Left ventricle myocardium inferior (tissue), 1 donor: ENCODE results near the gene TFDP1. TPM values are rescaled to one million over a fixed set of nuclear protein-coding genes. Genes with fewer than 3 reads are reported as not detected.

ENCODE experiments used
- DNase-seq: peaks from one replicate; pipeline ENCODE4 v3.0.0-alpha.2; 2020
- H3K27ac ChIP-seq: fragments of 200-600 bp; replicated peaks from 2 replicates; pipeline ENCODE4 v1.8.0; 2021
- H3K27me3 ChIP-seq: fragments of 200-600 bp; 2 replicates; pipeline ENCODE4 v1.8.0; 2021; ENCODE audit warnings: low read depth
- H3K36me3 ChIP-seq: fragments of 200-600 bp; 2 replicates; pipeline ENCODE4 v1.8.0; 2021
- H3K4me1 ChIP-seq: fragments of 200-600 bp; 2 replicates; pipeline ENCODE4 v1.8.0; 2021
- H3K4me3 ChIP-seq: fragments of 200-600 bp; 2 replicates; pipeline ENCODE4 v1.8.0; 2021; ENCODE audit warnings: mild to moderate bottlenecking, moderate library complexity
- H3K9me3 ChIP-seq: fragments of 200-600 bp; replicated peaks from 2 replicates; pipeline ENCODE4 v1.8.0; 2021
- intact Hi-C: fragments of 100-400 bp; cut with micrococcal nuclease; formaldehyde crosslinking; loops from one replicate; pipeline ENCODE4 v1.11.0; 2022
- total RNA-seq: library from RNA; stranded (reverse); fragmentation: NEBNext Ultra II Directional; extraction: Animal tissue kit (Norgen Biotek cat#: 25700); gene quantifications from one replicate; pipeline ENCODE4 v1.2.1, GENCODE V29; 2021
- TF ChIP-seq, protein P1 (sequence below): fragments of 200-600 bp; IDR thresholded peaks from 2 replicates; pipeline ENCODE4 v1.8.0; 2021; ENCODE audit warnings: antibody characterized with exemption, mild to moderate bottlenecking, borderline replicate concordance
- donor health status: DM: no; HTN: yes; CAD: no; lungs with severe emphysema.

The TFDP1 gene
- total RNA-seq, 1 donor from 2014 or later: 48.7 TPM

- peaks cover 19% of the 10 kb centered on the region for H3K9me3 ChIP-seq
- TF ChIP-seq, protein P1, sequence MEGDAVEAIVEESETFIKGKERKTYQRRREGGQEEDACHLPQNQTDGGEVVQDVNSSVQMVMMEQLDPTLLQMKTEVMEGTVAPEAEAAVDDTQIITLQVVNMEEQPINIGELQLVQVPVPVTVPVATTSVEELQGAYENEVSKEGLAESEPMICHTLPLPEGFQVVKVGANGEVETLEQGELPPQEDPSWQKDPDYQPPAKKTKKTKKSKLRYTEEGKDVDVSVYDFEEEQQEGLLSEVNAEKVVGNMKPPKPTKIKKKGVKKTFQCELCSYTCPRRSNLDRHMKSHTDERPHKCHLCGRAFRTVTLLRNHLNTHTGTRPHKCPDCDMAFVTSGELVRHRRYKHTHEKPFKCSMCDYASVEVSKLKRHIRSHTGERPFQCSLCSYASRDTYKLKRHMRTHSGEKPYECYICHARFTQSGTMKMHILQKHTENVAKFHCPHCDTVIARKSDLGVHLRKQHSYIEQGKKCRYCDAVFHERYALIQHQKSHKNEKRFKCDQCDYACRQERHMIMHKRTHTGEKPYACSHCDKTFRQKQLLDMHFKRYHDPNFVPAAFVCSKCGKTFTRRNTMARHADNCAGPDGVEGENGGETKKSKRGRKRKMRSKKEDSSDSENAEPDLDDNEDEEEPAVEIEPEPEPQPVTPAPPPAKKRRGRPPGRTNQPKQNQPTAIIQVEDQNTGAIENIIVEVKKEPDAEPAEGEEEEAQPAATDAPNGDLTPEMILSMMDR: no peak
- intact Hi-C loops: no loop called here
- H3K27me3 ChIP-seq: peaks cover 16% of the 10 kb centered on the region
- peak; percentile 10 for DNase-seq
- no peak overlapping the region for H3K27ac ChIP-seq
- H3K4me1 ChIP-seq: no peaks in the 10 kb centered on the region
- H3K4me3 ChIP-seq: no peak overlapping the region
- no peaks in the 10 kb centered on the region for H3K36me3 ChIP-seq
Measured at GRCh38 chr13:113656831-113657671, 72.5 kb downstream of the TFDP1 start.

DNA sequence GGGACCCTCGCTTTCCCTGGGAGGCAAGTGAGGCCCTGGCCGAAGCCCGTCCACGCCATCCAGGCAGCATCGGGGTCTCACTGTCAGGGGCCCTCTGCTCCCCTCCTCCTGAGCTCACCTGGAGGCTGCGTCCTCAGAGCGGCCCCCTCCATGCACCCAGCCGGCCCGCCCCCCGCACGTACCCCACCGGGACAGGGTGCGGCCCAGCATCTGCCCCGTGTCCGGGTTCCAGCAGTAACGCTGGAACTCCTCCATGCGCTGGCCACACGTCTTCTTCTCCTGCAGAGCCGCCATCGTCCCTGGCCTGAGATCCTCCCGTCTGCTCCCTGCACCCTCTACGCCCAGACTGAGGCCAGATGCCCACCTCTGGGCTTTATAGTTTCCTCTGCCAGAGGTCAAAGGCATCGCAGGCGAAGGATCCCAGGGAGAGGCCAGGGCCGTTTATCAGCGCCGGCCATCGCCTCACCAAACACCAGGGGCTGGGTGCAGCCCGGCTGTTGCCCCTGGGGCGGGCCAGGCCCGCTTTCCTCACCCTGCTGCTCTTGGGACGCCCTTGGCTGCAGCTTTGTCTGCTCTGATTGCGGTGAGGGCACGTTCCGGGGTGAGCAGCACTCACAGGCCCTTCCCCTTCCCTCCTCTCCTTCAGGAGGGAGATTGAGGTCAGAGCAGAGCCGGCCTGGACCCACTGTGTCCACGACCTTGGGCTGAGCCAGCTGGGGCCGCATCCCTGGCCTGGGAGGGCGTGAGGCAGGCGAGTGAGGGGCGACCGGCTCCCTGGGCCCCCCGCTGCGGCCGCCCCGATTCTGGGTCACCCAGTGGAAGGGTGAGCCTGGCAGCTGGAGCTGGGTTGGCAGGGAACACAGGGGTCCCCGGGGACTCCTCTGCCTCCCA lies 73.5 kb downstream of the TFDP1 start, which contains the start of gene ATP4B:
Gene ATP4B, minus strand, starts transcription at position 348 of the 891 bp plus-strand sequence. Its CDS starts 54 bp downstream, at position 294.
- Histone ChIP-seq H3K27ac (no peak within 1 kb of the TSS), H3K4me1 (no peaks in the 10 kb centered on the region), H3K36me3 (no peaks in the 10 kb centered on the region), H3K27me3 (peaks cover 16% of the 10 kb centered on the region), H3K9me3 (peaks cover 25% of the 10 kb centered on the region), H3K4me3 (no peak within 1 kb of the TSS)
- TF ChIP-seq, protein P1: no peak
- DNase-seq: peak; percentile 13
- intact Hi-C loops: no loop called here

GRCh38 chr13:113658836-113659235 lies 74.3 kb downstream of the TFDP1 start:
- TF ChIP-seq, protein P1: no peak
- H3K27me3 ChIP-seq: peaks cover 16% of the 10 kb centered on the region
- H3K27ac ChIP-seq: no peak overlapping the region
- peak; percentile 0 for DNase-seq
- intact Hi-C loops: no loop called here
- peaks cover 25% of the 10 kb centered on the region for H3K9me3 ChIP-seq
- no peak overlapping the region for H3K4me3 ChIP-seq
- no peaks in the 10 kb centered on the region for H3K4me1 ChIP-seq
- H3K36me3 ChIP-seq: no peaks in the 10 kb centered on the region

- H3K9me3 ChIP-seq: peaks cover 25% of the 10 kb centered on the region
- DNase-seq: no peak
- intact Hi-C loops: no loop called here
- H3K4me1 ChIP-seq: no peaks in the 10 kb centered on the region
- TF ChIP-seq, protein P1: no peak
- H3K36me3 ChIP-seq: no peaks in the 10 kb centered on the region
- no peak overlapping the region for H3K27ac ChIP-seq
- H3K4me3 ChIP-seq: no peak overlapping the region
- H3K27me3 ChIP-seq: peaks cover 16% of the 10 kb centered on the region
Measured at GRCh38 chr13:113659337-113659736, 74.8 kb downstream of the TFDP1 start.

DNA sequence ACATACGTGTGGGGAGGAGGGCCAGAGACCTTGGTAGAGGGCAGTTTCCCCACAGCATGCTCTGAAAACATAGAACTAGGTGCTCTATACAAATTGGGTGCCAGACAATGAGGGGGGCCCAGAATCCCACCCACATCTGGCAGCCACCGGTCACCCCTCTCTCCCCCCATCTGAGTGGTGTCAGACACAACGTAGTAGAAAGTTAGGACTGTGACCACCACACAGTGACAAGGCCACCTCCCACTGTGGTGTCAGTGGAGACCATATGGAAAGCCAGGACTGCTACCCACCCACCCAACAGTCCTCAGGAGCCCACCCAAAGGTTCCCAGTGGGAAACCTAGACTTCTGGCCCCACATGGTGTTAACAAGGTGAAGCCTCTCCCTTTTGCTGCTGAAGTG lies 75.5 kb downstream of the TFDP1 start:
- H3K4me3 ChIP-seq: no peak overlapping the region
- peaks cover 25% of the 10 kb centered on the region for H3K9me3 ChIP-seq
- H3K36me3 ChIP-seq: no peaks in the 10 kb centered on the region
- no peaks in the 10 kb centered on the region for H3K4me1 ChIP-seq
- TF ChIP-seq, protein P1: no peak
- intact Hi-C loops: no loop called here
- H3K27me3 ChIP-seq: peaks cover 16% of the 10 kb centered on the region
- H3K27ac ChIP-seq: no peak overlapping the region
- DNase-seq: peak; percentile 5
